Effector memory CD8-positive, alpha-beta T cell (primary cell): Measurements from ENCODE around the gene CD34.

ENCODE experiments used
- ATAC-seq: fragments of 150-1000 bp; cut with Tn5 transposase; replicated peaks from 2 replicates; pipeline ENCODE4 v1.10.0; 2021; ENCODE audit warnings: mild to moderate bottlenecking, moderate library complexity
- DNase-seq, 3 experiments: peaks; one replicate each; pipeline ENCODE4 v3.0.0; 2021
- H3K27ac Mint-ChIP-seq, 2 donors: one replicate each; pipeline ENCODE4 v1.8.0; 2022; ENCODE audit warnings: mild to moderate bottlenecking in 2 of 2, mixed read lengths in 2 of 2, moderate library complexity in 2 of 2
- H3K27me3 Mint-ChIP-seq, 2 donors: one replicate each; pipeline ENCODE4 v1.8.0; 2022; ENCODE audit warnings: mixed read lengths in 2 of 2
- H3K36me3 Mint-ChIP-seq: one replicate; pipeline ENCODE4 v1.8.0; 2022; ENCODE audit warnings: mild to moderate bottlenecking, moderate library complexity, mixed read lengths; ENCODE audit not compliant: insufficient read depth
- H3K4me1 Mint-ChIP-seq, 2 donors: one replicate each; pipeline ENCODE4 v1.8.0; 2022; ENCODE audit warnings: low read depth in 2 of 2, mixed read lengths in 2 of 2
- H3K4me3 Mint-ChIP-seq, 2 donors: one replicate each; pipeline ENCODE4 v1.8.0; 2022; ENCODE audit warnings: mild to moderate bottlenecking in 2 of 2, mixed read lengths in 2 of 2, moderate library complexity in 2 of 2
- H3K9me3 Mint-ChIP-seq, 2 donors: one replicate each; pipeline ENCODE4 v1.8.0; 2022; ENCODE audit warnings: mixed read lengths in 2 of 2

CD34 gene

GRCh38 chr1:207861442-207862177 lies 49.3 kb downstream of the CD34 start:
- Mint-ChIP-seq H3K4me1 (peaks cover 44 to 60% of the 10 kb centered on the region in 2 donors), H3K4me3 (peak overlapping the region in 1 of 2 donors; percentile 67), H3K36me3 (peaks cover 13% of the 10 kb centered on the region), H3K9me3 (no peaks in the 10 kb centered on the region), H3K27me3 (no peaks in the 10 kb centered on the region), H3K27ac (peak overlapping the region in 1 of 2 donors; percentile 93)
- DNase-seq (peak; percentile 33 to 47 (median 40)), ATAC-seq (peak; percentile 84)

- no peaks in the 10 kb centered on the region for H3K27me3 Mint-ChIP-seq
- H3K27ac Mint-ChIP-seq = no peak overlapping the region
- H3K4me3 Mint-ChIP-seq = no peak overlapping the region
- DNase-seq (no peak), ATAC-seq (no peak)
- H3K36me3 Mint-ChIP-seq = peaks cover 15% of the 10 kb centered on the region
- peaks cover 43 to 61% of the 10 kb centered on the region in 2 donors for H3K4me1 Mint-ChIP-seq
- H3K9me3 Mint-ChIP-seq = no peaks in the 10 kb centered on the region
These were observed 50.4 kb downstream of the CD34 start for GRCh38 chr1:207860531-207860930.

- Mint-ChIP-seq H3K9me3 (no peaks in the 10 kb centered on the region), H3K36me3 (peaks cover 14% of the 10 kb centered on the region), H3K4me1 (peaks cover 40 to 56% of the 10 kb centered on the region in 2 donors), H3K4me3 (no peak overlapping the region), H3K27me3 (no peaks in the 10 kb centered on the region), H3K27ac (no peak overlapping the region)
- ATAC-seq (no peak), DNase-seq (no peak)
These were observed 52.1 kb downstream of the CD34 start for GRCh38 chr1:207858806-207859205.

- H3K36me3 Mint-ChIP-seq = peaks cover 15% of the 10 kb centered on the region
- no peak overlapping the region for H3K27ac Mint-ChIP-seq
- peaks cover 41 to 58% of the 10 kb centered on the region in 2 donors for H3K4me1 Mint-ChIP-seq
- H3K4me3 Mint-ChIP-seq = no peak overlapping the region
- ATAC-seq = no peak
- no peaks in the 10 kb centered on the region for H3K27me3 Mint-ChIP-seq
- no peak for DNase-seq
- no peaks in the 10 kb centered on the region for H3K9me3 Mint-ChIP-seq
These were observed 52.6 kb downstream of the CD34 start for GRCh38 chr1:207858281-207858680.

- Mint-ChIP-seq H3K27me3 (no peaks in the 10 kb centered on the region), H3K4me3 (no peak overlapping the region), H3K27ac (peak overlapping the region in 1 of 2 donors; percentile 81), H3K9me3 (no peaks in the 10 kb centered on the region), H3K36me3 (peaks cover 16% of the 10 kb centered on the region), H3K4me1 (peaks cover 45 to 58% of the 10 kb centered on the region in 2 donors)
- ATAC-seq (no peak), DNase-seq (no peak)
These were observed 53.5 kb downstream of the CD34 start for GRCh38 chr1:207857447-207857846.

- H3K4me1 Mint-ChIP-seq = peaks cover 46 to 55% of the 10 kb centered on the region in 2 donors
- peak overlapping the region in 1 of 2 donors; percentile 81 for H3K27ac Mint-ChIP-seq
These were observed 54.5 kb downstream of the CD34 start for GRCh38 chr1:207856276-207857023.

GRCh38 chr1:207854001-207854400 lies 56.9 kb downstream of the CD34 start:
- no peak for DNase-seq
- H3K4me3 Mint-ChIP-seq = peak overlapping the region in 1 of 2 donors; percentile 64
- H3K27ac Mint-ChIP-seq = peak overlapping the region in 1 of 2 donors; percentile 81
- H3K9me3 Mint-ChIP-seq = no peaks in the 10 kb centered on the region
- no peak for ATAC-seq
- peaks cover 18% of the 10 kb centered on the region for H3K36me3 Mint-ChIP-seq
- H3K27me3 Mint-ChIP-seq = no peaks in the 10 kb centered on the region
- H3K4me1 Mint-ChIP-seq = peaks cover 67 to 77% of the 10 kb centered on the region in 2 donors

More at GRCh38 chr1:207856276-207857023, 54.5 kb downstream of the CD34 start:
- ATAC-seq (no peak), DNase-seq (no peak)
- no peaks in the 10 kb centered on the region for H3K27me3 Mint-ChIP-seq
- no peaks in the 10 kb centered on the region for H3K9me3 Mint-ChIP-seq
- H3K4me3 Mint-ChIP-seq = peak overlapping the region; percentile 19 to 32
- H3K36me3 Mint-ChIP-seq = peaks cover 14% of the 10 kb centered on the region

- no peaks in the 10 kb centered on the region for H3K9me3 Mint-ChIP-seq
- no peak for DNase-seq
- peaks cover 18% of the 10 kb centered on the region for H3K36me3 Mint-ChIP-seq
- H3K4me1 Mint-ChIP-seq = peaks cover 71 to 81% of the 10 kb centered on the region in 2 donors
- H3K27ac Mint-ChIP-seq = peak overlapping the region; percentile 66 to 81
- no peaks in the 10 kb centered on the region for H3K27me3 Mint-ChIP-seq
- no peak for ATAC-seq
- H3K4me3 Mint-ChIP-seq = peak overlapping the region; percentile 43 to 64
These were observed 57.6 kb downstream of the CD34 start for GRCh38 chr1:207853372-207853757.

GRCh38 chr1:207852576-207853371 lies 58.2 kb downstream of the CD34 start:
- H3K9me3 Mint-ChIP-seq = no peaks in the 10 kb centered on the region

GRCh38 chr1:207851696-207852095 lies 59.2 kb downstream of the CD34 start:
- DNase-seq (no peak), ATAC-seq (no peak)
- H3K9me3 Mint-ChIP-seq = no peaks in the 10 kb centered on the region
- peaks cover 28% of the 10 kb centered on the region for H3K36me3 Mint-ChIP-seq
- peaks cover 73 to 82% of the 10 kb centered on the region in 2 donors for H3K4me1 Mint-ChIP-seq
- peak overlapping the region in 1 of 2 donors; percentile 88 for H3K27ac Mint-ChIP-seq
- no peaks in the 10 kb centered on the region for H3K27me3 Mint-ChIP-seq
- peak overlapping the region in 1 of 2 donors; percentile 64 for H3K4me3 Mint-ChIP-seq

More at GRCh38 chr1:207852576-207853371, 58.2 kb downstream of the CD34 start:
- no peaks in the 10 kb centered on the region for H3K27me3 Mint-ChIP-seq
- no peak for ATAC-seq
- peaks cover 77 to 87% of the 10 kb centered on the region in 2 donors for H3K4me1 Mint-ChIP-seq
- H3K4me3 Mint-ChIP-seq = peak overlapping the region; percentile 43 to 64
- H3K27ac Mint-ChIP-seq = peak overlapping the region; percentile 66 to 81
- peaks cover 24% of the 10 kb centered on the region for H3K36me3 Mint-ChIP-seq
- DNase-seq = no peak

GRCh38 chr1:207850621-207851407 lies 60.1 kb downstream of the CD34 start:
- ATAC-seq (no peak), DNase-seq (no peak)
- H3K4me3 Mint-ChIP-seq = peak overlapping the region in 1 of 2 donors; percentile 40
- H3K27ac Mint-ChIP-seq = peak overlapping the region; percentile 71 to 88
- peaks cover 67 to 81% of the 10 kb centered on the region in 2 donors for H3K4me1 Mint-ChIP-seq
- H3K9me3 Mint-ChIP-seq = no peaks in the 10 kb centered on the region
- no peaks in the 10 kb centered on the region for H3K27me3 Mint-ChIP-seq
- H3K36me3 Mint-ChIP-seq = peaks cover 30% of the 10 kb centered on the region

- H3K4me3 Mint-ChIP-seq = peak overlapping the region; percentile 65 to 67
These were observed 61.3 kb downstream of the CD34 start for GRCh38 chr1:207849646-207850045.

More at GRCh38 chr1:207849646-207850045, 61.3 kb downstream of the CD34 start:
- Mint-ChIP-seq H3K9me3 (no peaks in the 10 kb centered on the region), H3K36me3 (peaks cover 30% of the 10 kb centered on the region), H3K4me1 (peaks cover 71 to 84% of the 10 kb centered on the region in 2 donors), H3K27ac (peak overlapping the region; percentile 88 to 89), H3K27me3 (no peaks in the 10 kb centered on the region)
- DNase-seq (no peak), ATAC-seq (no peak)
